DLD1 (cell line): ENCODE measurements around the gene STAMBPL1.

Experiments
- in situ Hi-C: cut with HindIII; loops from 2 replicates; pipeline ENCODE4 v1.10.0; 2017; ENCODE audit warnings: low sequenced_read_pairs

The STAMBPL1 gene

DNA sequence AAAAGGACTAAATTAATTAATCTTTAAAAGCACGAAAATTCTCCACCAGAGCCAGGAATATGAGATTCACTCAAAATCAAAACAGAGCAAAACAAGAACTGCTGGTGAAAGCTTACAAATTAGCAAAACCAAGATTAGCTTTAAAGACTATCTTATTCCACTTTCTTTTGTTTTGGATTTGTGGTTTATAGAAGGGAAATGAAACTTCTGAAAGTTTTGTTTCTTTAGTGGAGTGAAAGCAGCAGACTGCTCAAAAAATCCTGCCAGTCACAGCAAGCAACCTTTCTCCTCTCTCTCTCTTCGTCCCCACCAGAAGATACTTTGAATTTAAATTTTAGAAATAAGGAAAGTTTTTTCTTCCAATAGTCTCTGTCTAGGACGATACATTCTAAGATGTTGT, 64.8 kb downstream of the STAMBPL1 start:
- in situ Hi-C loops: no loop called here

DNA sequence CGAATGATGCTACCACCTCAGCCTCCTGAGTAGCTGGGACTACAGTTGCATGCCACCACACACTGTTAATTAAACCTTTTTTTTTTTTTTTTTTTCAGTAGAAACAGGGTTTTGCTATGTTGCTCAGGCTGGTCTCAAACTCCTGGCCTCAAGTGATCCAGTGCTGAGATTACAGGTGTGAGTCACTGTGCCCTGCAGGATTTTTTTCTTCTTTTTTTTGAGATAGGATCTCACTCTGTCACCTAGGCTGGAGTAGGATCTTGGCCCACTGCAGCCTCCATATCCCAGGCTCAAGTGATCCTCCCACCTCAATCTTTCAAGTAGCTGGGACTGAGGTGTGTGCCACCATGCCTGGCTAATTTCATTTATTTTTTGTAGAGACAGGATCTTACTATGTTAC, 66.2 kb downstream of the STAMBPL1 start:
- in situ Hi-C loops: no loop called here

DNA sequence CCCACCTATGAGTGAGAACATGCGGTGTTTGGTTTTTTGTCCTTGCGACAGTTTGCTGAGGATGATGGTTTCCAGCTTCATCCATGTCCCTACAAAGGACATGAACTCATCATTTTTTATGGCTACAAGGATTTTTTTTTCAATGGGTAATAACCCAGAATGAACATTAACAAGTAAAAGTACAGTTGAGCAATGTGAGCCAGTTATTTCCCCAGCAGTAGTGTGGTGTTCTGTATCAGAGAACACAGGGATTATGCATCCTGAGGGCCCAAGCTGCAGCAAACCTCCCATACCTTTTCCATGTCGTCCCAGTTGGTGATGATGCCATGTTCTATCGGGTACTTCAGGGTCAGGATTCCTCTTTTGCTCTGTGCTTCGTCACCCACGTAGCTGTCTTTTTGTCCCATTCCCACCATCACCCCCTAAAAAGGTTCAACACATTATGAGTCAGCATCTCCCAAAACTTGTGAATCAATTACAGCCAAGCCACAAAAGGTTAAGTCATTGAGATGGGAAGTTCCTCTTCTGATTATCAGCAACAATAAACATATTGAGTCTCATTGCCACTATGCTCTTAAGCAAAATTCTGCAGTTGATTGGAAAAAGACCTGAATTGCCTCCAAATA, 67.0 kb downstream of the STAMBPL1 start:
- in situ Hi-C loops: no loop called here

DNA sequence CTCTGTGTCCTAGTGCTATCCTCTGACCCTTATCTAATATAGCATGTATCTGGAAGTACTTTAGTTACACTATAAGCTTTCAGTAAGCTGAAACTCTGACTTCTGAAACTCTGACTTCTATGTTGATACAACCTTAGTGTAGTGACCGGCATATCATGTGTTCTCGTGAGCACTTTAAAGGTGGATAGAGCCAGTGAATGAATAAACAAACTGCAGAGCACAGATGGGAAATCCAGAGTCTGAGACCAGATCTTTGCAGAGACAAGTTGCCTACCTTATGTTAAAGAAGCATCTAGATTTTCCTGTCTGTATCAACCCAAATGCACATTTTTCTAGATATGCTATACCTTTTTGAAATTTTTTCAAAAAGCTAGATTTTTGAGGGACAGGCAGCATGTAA, 69.0 kb downstream of the STAMBPL1 start:
- in situ Hi-C loops: no loop called here

DNA sequence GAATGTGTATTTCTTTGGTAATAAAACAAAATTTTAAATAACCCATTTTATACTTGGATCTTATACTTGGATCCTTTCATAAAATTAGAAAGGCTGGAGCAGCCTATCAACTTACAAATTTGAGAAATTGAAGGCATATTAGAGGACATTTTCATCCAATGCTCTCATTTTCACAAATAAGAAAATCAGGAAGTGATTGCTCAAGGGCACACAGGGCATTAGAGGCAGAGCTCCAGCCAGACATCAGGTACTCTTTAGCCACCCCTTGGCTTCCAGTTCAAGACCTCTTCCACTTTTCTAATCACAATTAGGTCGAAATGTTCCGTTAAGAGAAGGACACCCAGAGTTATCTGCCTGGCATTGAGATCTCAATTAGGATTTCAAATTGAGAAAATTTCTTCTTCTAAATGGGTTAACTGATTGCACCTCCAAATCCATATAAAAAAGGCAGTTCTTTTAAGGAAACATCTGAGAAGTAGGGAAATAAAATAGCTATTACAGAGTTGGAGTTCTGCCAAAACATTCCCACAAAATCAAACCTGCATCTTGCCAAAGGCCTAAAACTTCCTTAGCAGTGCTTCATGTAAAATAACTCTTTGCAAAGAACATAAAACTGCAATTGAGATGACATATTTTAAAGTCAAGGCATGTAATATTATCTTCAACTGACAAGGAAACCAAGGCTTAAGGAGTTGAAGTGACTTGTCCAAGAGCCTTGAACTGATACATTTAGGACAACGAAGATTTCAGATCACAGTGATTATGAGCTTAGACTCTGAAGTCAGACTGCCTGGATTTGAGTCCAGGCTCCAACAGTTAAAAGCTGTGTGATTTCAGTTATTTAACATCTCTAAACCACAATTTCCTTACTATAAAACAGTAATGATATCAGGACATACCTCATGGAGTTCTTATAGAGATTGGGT, 70.1 kb downstream of the STAMBPL1 start:
- in situ Hi-C loops: no loop called here

DNA sequence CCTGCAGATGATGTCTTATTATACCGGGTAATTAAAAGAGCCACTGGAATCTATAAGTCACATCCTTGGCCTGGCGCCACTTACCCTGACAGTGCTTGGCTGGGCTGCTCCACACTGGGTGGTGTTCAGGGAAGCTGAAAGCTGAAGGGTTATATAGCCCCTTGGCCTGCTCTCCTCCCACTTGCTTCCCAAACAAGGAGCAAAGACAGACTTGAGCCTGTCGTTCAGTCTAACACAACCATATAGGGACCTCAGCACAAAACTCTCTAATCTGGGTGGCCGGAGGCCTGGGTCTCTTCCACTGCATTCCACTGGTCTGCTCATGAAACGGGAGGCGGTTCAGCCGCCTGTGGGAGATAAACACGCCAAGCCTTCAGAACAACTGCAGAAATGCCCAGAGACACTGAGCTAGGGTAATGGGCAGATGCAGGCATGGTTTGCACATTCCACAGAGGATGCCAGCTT, 72.6 kb downstream of the STAMBPL1 start, which contains the start of gene ACTA2:
ACTA2 (minus strand) TSS at position 127 of the 465 bp plus-strand sequence. CDS start 3,843 bp downstream, outside the sequence.
- in situ Hi-C loops: no loop called here

DNA sequence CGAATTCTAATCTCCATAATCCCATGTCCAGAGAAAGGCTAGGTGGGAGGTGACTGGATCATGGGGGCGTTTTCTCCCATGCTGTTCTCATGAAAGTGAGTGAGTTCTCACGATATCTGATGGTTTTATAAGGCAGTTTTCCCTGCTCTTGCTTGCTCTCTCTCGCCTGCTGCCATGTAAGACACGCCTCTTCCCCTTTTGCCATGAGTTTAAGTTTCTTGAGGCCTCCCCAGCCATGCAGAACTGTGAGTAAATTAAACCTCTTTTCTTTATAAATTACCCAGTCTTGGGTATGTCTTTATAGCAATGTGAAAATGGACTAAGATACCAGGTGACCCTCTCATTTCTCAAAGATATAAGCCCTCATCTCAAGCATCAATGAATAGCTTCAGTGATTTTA, 73.6 kb downstream of the STAMBPL1 start:
- in situ Hi-C loops: no loop called here

DNA sequence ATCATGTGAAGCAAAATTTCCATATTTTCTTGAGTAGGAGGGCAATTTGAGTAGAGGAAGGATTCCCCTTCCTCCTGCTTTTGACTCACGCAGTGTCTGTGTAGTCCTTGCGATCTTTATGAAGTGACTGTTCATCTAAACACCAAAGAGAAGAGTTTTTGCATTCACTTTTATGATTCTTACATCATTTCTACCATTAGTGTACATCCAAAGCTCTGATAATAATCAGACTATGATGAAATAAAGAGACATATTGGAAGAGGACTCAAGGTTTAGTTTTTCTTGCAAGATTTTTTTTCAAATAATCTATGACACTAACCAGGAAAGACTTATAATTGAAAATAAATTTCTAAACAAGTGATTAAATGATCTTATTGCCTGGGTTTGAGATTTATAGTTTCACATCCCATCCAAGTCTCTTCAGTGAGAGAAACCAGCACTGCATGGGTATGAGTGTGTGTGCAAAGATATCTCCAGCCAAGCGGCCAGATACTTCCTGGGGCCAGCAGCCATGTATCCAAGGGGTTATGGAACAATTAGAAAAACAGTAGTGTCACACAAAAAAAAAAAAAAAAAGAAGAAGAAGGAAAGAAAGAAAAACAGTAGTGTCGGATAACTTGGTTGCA, 74.5 kb downstream of the STAMBPL1 start:
- in situ Hi-C loops: no loop called here

DNA sequence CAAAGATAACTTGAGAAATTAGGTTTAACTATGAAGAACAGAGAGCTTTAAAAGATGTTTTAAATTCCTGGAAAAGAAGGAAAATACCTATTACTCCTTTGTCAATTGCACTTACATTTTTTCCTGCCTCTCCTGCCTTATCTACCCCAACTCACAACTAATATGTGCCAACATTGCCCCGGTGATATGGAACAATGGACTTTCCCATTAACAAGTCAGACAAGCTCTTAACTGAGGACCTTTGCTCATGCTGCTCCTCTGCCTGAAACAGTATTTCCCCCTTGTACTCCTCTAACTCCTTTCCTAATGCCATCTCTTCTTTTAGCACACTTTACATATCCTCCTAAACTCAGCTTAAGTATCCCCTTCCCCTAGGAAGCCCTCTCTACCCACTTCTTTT, 77.3 kb downstream of the STAMBPL1 start:
- in situ Hi-C loops: no loop called here

DNA sequence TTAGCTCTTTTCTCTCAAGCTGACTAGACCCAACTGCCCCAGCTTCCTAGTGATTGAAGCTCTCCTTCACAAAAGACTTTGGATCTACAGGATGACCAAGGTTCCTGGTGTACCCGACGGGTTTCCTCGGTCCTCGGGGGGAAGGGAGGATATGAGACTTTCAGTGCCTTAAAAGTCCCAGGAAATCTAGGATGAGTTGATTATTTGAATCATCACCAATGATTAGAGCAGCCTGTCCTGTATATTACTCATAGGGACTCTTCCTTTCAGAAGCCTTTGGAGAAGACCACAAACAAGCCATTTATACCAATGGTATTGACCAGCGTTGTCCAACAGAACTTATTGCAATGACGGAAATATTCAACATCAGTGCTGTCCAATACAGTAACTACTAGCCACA, 78.7 kb downstream of the STAMBPL1 start:
- in situ Hi-C loops: no loop called here

DNA sequence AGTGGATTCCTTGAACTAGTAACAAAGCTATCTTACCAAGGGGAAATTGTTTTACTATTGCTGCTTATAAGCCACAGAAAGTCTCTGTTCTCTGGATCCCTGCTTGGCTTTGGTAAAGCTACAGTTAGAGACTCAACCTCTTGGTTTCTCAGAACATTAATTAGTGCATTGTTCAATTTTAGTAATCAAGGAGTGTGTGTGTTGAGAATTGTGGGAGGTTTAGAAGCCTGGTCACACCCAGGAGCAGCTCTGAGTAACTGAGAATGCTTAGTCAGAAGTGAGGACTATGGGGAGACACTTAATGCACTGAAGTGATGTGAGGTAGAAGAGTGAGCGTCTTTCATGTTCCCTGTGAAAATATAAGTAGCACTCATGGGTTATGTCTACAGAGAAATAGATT, 80.8 kb downstream of the STAMBPL1 start:
- in situ Hi-C loops: no loop called here

DNA sequence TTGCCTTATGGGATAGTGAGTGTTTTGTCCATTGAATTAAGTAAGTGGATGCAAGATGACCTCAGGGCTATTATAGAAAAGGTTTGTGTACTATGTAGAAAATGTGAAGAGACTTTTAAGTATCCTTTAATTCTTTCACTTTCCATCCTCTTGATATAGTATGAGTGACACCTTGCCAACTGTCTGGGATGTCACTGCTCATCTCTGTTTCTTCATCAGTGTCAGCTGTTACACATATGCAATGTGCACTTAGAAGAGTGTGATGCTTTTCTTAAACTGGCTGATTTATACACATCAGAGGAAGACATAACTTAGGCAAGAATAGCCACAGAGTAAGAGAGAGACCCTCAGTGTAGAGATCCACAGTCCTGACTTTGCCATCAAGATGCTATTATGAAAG, 81.2 kb downstream of the STAMBPL1 start:
- in situ Hi-C loops: no loop called here

DNA sequence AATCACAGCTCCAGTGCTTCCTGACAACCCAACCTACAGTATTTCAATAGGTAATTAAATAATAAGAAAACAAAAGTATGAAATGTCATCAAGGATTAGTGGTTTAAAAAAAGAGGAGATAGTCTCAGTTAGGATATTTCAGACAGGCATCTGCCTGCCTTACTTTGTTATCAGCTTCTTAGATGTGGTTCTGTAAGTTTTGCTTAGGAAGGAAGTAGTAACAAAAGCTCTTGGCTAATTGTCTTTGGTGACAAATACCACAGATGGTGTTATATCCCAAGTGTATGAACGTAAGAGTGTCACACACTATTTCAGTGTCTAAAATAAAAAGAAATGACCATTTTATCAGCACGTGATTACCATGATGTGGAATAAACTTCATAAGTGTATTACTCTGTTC, 82.3 kb downstream of the STAMBPL1 start:
- in situ Hi-C loops: no loop called here

DNA sequence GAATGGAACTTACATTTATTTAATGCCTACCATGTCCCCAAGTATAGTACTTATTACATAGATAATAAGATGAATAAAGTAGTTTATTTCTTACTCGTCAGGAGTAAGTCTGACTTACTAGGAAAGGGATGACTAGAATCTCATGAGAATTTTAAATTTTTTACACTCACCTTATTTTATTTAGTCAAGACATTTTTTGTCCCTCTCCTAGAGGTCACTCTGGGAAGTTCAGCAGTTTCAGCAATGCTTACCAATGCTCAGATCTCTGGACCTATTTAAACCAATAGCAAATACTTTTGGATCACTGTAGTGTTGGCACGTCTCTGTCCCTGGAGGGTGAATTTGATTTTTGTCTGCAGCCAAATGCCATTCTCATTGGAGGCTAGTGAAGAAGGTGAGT, 83.3 kb downstream of the STAMBPL1 start:
- in situ Hi-C loops: no loop called here

DNA sequence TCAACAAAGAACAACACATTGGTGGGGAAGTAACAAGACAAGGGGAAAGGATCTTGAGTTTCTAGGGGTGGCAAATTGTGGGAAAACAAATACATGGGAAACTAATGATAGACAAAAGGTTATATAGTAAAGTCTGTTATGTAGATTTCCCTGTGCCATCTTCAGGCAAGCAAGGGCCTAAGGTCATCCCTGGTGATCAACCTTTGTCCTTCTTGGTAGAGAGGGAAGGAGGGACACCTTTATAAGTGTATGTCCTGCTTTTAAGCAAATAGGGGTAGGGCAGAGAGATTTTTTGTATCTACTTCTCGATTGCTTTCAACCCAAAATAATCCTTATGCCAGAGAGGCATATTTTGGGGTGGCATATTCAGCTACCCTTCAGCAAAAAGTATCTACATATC, 84.3 kb downstream of the STAMBPL1 start:
- in situ Hi-C loops: no loop called here

DNA sequence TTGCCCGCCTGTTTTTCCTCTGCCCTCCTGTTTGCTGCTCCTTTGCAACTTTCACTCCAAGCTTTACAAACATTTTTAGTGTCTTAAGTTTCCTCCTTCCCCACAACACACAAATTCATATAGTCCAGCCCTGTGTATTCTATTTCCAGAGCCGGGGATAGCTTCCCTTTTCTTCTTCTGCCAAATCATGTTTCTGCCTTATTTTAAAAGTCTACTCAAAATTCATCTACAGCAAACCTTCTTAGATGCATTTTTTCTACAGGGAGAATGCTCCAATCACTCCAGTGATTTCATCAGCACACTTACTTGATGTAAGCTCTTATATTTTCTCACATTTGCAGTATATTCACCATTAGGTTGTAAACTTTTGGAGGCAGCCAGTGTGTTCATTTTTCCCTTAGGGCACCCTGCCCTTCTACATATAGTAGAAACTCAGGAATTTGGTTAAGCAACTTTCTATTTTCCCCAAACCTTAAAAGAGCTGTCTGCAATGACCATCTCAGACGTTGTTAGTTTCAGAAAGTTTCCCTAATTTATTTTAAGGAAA, 84.9 kb downstream of the STAMBPL1 start:
- in situ Hi-C loops: no loop called here

DNA sequence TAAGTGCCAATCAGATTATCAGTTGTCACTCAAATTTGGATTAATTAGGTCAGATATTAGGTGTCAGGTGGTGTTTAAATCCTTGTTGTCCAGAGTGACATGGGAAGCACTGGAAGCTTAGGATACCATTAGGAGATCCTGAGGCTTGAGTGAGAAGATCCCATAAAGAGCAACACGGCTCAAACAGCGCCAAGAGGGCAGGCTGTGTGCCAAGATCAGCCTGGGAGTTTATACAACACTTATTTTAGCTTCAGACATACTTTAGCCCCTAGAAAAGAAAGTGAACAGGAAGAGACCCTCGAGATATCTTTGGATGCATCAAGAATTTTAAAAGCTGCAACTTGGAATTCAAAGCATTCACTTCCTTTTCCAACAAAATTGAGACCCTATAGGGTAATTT, 86.8 kb downstream of the STAMBPL1 start:
- in situ Hi-C loops: no loop called here

DNA sequence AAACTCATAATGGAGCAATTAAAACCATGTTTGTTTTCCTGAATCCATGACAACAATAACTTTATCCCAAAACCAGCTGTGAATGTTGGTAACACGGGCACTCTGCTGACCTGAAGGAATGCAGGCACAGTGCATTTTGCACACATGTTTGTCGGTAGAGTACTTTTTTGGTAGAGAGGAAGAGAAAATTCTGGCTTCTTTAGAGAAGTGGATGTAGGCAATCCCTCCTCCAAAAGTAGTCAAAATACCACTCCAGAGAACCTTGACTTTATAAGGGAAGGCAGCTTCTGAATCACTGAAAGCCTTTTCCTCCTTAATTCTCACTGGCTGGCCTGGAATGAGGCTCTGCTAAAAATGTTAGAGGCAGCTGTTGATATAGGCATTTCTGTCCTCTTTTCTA, 88.3 kb downstream of the STAMBPL1 start:
- in situ Hi-C loops: no loop called here

DNA sequence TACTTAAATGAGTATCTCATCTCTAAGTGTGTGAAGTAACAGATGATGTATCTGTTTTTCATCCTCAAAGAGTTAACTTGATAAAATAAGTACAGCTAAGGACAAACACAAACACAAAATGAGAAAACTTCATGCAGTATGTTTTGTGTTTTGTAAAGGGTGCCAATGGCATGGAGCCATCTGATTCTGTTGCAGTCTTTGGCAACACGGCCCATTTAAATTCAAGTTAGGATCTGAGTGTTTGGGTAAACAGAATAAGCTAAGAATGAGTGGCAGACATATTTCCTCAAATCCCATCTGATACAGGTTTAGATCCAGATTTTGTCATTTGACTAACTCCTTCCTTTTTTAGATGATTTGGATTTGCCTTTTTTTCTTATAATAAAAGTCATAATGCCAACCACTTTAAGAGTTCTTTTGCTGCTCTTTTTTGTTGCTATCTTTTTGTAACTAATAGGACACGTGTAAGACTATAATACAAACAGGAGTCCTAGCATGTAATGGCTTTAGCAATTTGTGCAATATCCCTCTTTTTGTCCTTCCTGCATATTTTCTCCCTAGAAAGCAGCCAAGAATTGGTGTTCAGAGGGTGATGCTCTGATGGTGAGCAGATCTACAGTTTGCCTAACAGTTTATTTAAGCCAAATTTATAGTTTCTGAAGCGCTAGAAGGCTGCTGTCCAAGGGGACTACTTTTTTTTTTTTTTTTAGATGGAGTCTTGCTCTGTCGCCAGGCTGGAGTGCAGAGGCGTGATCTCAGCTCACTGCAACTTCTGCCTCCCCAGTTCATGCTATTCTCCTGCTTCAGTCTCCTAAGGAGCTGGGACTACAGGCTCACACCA, 91.4 kb downstream of the STAMBPL1 start:
- in situ Hi-C loops: no loop called here
